Natural killer cell (primary cell): ENCODE measurements around the gene SLC25A3. TPM values are rescaled to one million over a fixed set of nuclear protein-coding genes. Genes with fewer than 3 reads are reported as not detected.

Experiments used
- ATAC-seq, 3 donors: fragments of 150-1000 bp in 2 of 3; fragments of 200-7000 bp in 1 of 3; cut with Tn5 transposase; 1 replicate in 1 of 3; 2 replicates in 2 of 3; pipeline ENCODE4 v1.10.0; 2021; ENCODE audit warnings: mild to moderate bottlenecking in 2 of 3, moderate library complexity in 2 of 3
- DNase-seq, 2 donors: peaks; one replicate each; pipeline versions ENCODE4 v3.0.0 to v3.0.0-alpha.2; 2013 to 2021; ENCODE audit warnings: mixed read lengths in 1 of 2
- H3K27ac ChIP-seq: one replicate; pipeline ENCODE4 v1.5.1; 2013; ENCODE audit warnings: mild to moderate bottlenecking, low read length
- H3K27me3 ChIP-seq: one replicate; pipeline ENCODE4 v1.6.1; 2013; ENCODE audit warnings: low read length; ENCODE audit not compliant: control insufficient read depth, insufficient read depth
- H3K36me3 ChIP-seq: one replicate; pipeline ENCODE4 v1.6.1; 2013; ENCODE audit warnings: low read length; ENCODE audit not compliant: control insufficient read depth, insufficient read depth
- H3K4me1 ChIP-seq: one replicate; pipeline ENCODE4 v1.6.1; 2013; ENCODE audit warnings: low read length; ENCODE audit not compliant: control insufficient read depth, insufficient read depth
- H3K4me3 ChIP-seq: one replicate; pipeline ENCODE4 v1.5.1; 2013; ENCODE audit warnings: low read length
- H3K9me3 ChIP-seq: one replicate; pipeline ENCODE4 v1.6.1; 2013; ENCODE audit warnings: low read length; ENCODE audit not compliant: control insufficient read depth, insufficient read depth
- H3K27ac Mint-ChIP-seq, 2 donors: one replicate each; pipeline ENCODE4 v1.8.0; 2022; ENCODE audit warnings: mild to moderate bottlenecking in 2 of 2, mixed read lengths in 2 of 2, moderate library complexity in 1 of 2
- H3K27me3 Mint-ChIP-seq, 2 donors: one replicate each; pipeline ENCODE4 v1.8.0; 2022; ENCODE audit warnings: low read depth in 2 of 2, mixed read lengths in 2 of 2
- H3K36me3 Mint-ChIP-seq: one replicate; pipeline ENCODE4 v1.8.0; 2022; ENCODE audit warnings: mixed read lengths
- H3K4me1 Mint-ChIP-seq, 2 donors: one replicate each; pipeline ENCODE4 v1.8.0; 2022; ENCODE audit warnings: mixed read lengths in 2 of 2
- H3K4me3 Mint-ChIP-seq: one replicate; pipeline ENCODE4 v1.8.0; 2022; ENCODE audit warnings: mild to moderate bottlenecking, moderate library complexity, mixed read lengths
- H3K9me3 Mint-ChIP-seq, 2 donors: one replicate each; pipeline ENCODE4 v1.8.0; 2022; ENCODE audit warnings: mixed read lengths in 2 of 2
- CTCF ChIP-seq: fragments of 200-600 bp; IDR thresholded peaks from one replicate; pipeline ENCODE4 v1.8.0; 2022; ENCODE audit warnings: antibody characterized with exemption
- WGBS: methylation state at CpG from one replicate; pipeline ENCODE4 v1.1.7; 2013; ENCODE audit warnings: missing lambda C conversion rate; ENCODE audit not compliant: insufficient coverage; 5-methylcytosine and 5-hydroxymethylcytosine counted together
- intact Hi-C: fragments of 100-400 bp; cut with micrococcal nuclease; formaldehyde crosslinking; loops from one replicate; pipeline ENCODE4 v1.14.2; 2022
- total RNA-seq, 4 donors: library from RNA; stranded (reverse); fragments of 120-200 nt in 1 of 4; gene quantifications; one replicate each; pipeline versions ENCODE4 v1.2.3 to v1.2.4, GENCODE V29; 2013 to 2022

The SLC25A3 gene
- total RNA-seq, 3 donors from 2014 or later (not counting 1 experiment from before 2014, with no cell fraction given): 393 to 490 (median 433) TPM

- H3K4me3 ChIP-seq: no peak overlapping the region
- H3K27ac Mint-ChIP-seq: peak overlapping the region in 1 of 2 donors; percentile 91
- no peak overlapping the region for H3K27ac ChIP-seq
- H3K4me3 Mint-ChIP-seq: no peak overlapping the region
- H3K27me3 Mint-ChIP-seq: no peaks in the 10 kb centered on the region
- H3K9me3 Mint-ChIP-seq: no peaks in the 10 kb centered on the region
- peaks cover 22% of the 10 kb centered on the region for H3K4me1 ChIP-seq
- WGBS: no CpG with 5 or more reads among the region's 2 CpGs
- no peak for TF ChIP-seq CTCF
- no peak for DNase-seq
- intact Hi-C loops: no loop called here
- H3K4me1 Mint-ChIP-seq: peaks cover 13 to 14% of the 10 kb centered on the region in 2 donors
- ATAC-seq: no peak
- no peaks in the 10 kb centered on the region for H3K9me3 ChIP-seq
- H3K36me3 Mint-ChIP-seq: no peaks in the 10 kb centered on the region
- H3K27me3 ChIP-seq: no peaks in the 10 kb centered on the region
- no peaks in the 10 kb centered on the region for H3K36me3 ChIP-seq
These were observed 17.1 kb downstream of the SLC25A3 start for GRCh38 chr12:98610596-98610995.

GRCh38 chr12:98612696-98613334 lies 19.3 kb downstream of the SLC25A3 start:
- Histone ChIP-seq H3K9me3 (no peaks in the 10 kb centered on the region), H3K36me3 (no peaks in the 10 kb centered on the region), H3K27ac (peak overlapping the region; percentile 56), H3K4me1 (peaks cover 13% of the 10 kb centered on the region), H3K27me3 (no peaks in the 10 kb centered on the region), H3K4me3 (no peak overlapping the region)
- H3K27ac Mint-ChIP-seq: peak overlapping the region; percentile 86 to 91
- H3K36me3 Mint-ChIP-seq: no peaks in the 10 kb centered on the region
- intact Hi-C loops: loop anchor here (1.0 to 2.0 kb wide), 2 partner anchors 18 to 32 kb away; partner anchors contain the start of gene APAF1
- peak; percentile 85 to 97 (median 96) for ATAC-seq
- H3K4me3 Mint-ChIP-seq: peak overlapping the region; percentile 45
- H3K4me1 Mint-ChIP-seq: peaks cover 8 to 9% of the 10 kb centered on the region in 2 donors
- TF ChIP-seq CTCF: no peak
- 41% methylated on average over 4 of the region's 5 CpGs for WGBS
- no peaks in the 10 kb centered on the region for H3K9me3 Mint-ChIP-seq
- no peaks in the 10 kb centered on the region for H3K27me3 Mint-ChIP-seq
- DNase-seq: peak in 1 of 2 donors; percentile 35

GRCh38 chr12:98618952-98619351 lies 25.5 kb downstream of the SLC25A3 start:
- H3K9me3 ChIP-seq: no peaks in the 10 kb centered on the region
- Mint-ChIP-seq H3K4me1 (peaks cover 9 to 13% of the 10 kb centered on the region in 2 donors), H3K9me3 (no peaks in the 10 kb centered on the region), H3K27me3 (no peaks in the 10 kb centered on the region), H3K27ac (peak overlapping the region; percentile 59 to 60), H3K4me3 (peak overlapping the region; percentile 10), H3K36me3 (no peaks in the 10 kb centered on the region)
- H3K27me3 ChIP-seq: no peaks in the 10 kb centered on the region
- no peak overlapping the region for H3K27ac ChIP-seq
- ATAC-seq: peak in 1 of 3 donors; percentile 25
- no peaks in the 10 kb centered on the region for H3K36me3 ChIP-seq
- intact Hi-C loops: no loop called here
- 13% methylated on average over 2 of the region's 4 CpGs for WGBS
- no peak for DNase-seq
- no peak for TF ChIP-seq CTCF
- H3K4me1 ChIP-seq: peaks cover 4% of the 10 kb centered on the region
- no peak overlapping the region for H3K4me3 ChIP-seq
